ENCODE results near the gene ADGRD2.
A peak's percentile ranks its signal among the peaks of the same experiment; 100 is the strongest.

The ADGRD2 gene

GRCh38 chr9:124452326-124452725 lies 2.1 kb downstream of the ADGRD2 start:
- H3K4me3 ChIP-seq = no peak overlapping the region
- no peak overlapping the region for H3K27ac ChIP-seq
- no peak for DNase-seq (ENCODE audit: low spot score)
- TF ChIP-seq CTCF (IDR thresholded peaks at IDR 0.05) = no peak

GRCh38 chr9:124452841-124453585 lies 2.8 kb downstream of the ADGRD2 start:
- DNase-seq (ENCODE audit: low spot score) = no peak
- TF ChIP-seq CTCF (IDR thresholded peaks at IDR 0.05) = no peak
- Histone ChIP-seq H3K4me3 (peak overlapping the region; percentile 28), H3K27ac (no peak overlapping the region)

GRCh38 chr9:124453586-124454191 lies 3.4 kb downstream of the ADGRD2 start:
- Histone ChIP-seq H3K4me3 (peak overlapping the region; percentile 28), H3K27ac (no peak overlapping the region)
- no peak for TF ChIP-seq CTCF (IDR thresholded peaks at IDR 0.05)
- no peak for DNase-seq (ENCODE audit: low spot score)

GRCh38 chr9:124454296-124454695 lies 4.0 kb downstream of the ADGRD2 start:
- H3K27ac ChIP-seq = no peak overlapping the region
- TF ChIP-seq CTCF (IDR thresholded peaks at IDR 0.05) = no peak
- H3K4me3 ChIP-seq = no peak overlapping the region
- DNase-seq (ENCODE audit: low spot score) = no peak

GRCh38 chr9:124454791-124455443 lies 4.7 kb downstream of the ADGRD2 start:
- Histone ChIP-seq H3K27ac (no peak overlapping the region), H3K4me3 (no peak overlapping the region)
- no peak for TF ChIP-seq CTCF (IDR thresholded peaks at IDR 0.05)
- DNase-seq (ENCODE audit: low spot score) = no peak

- Histone ChIP-seq H3K27ac (no peak overlapping the region), H3K4me3 (no peak overlapping the region)
- DNase-seq (ENCODE audit: low spot score) = no peak
- TF ChIP-seq CTCF (IDR thresholded peaks at IDR 0.05) = no peak
Observed at GRCh38 chr9:124455820-124456219, 5.6 kb downstream of the ADGRD2 start.

Data from coronary artery (tissue), 2 donors.